ENCODE measurements around the gene EPHA3.

Gene EPHA3

GRCh38 chr3:89372456-89372855 lies 265.0 kb downstream of the EPHA3 start:
- ATAC-seq (no peak), DNase-seq (ENCODE audit: low spot score in 2 of 2) (no peak)
- no peak overlapping the region for H3K4me3 Mint-ChIP-seq
- H3K36me3 Mint-ChIP-seq = no peaks in the 10 kb centered on the region
- no peaks in the 10 kb centered on the region for H3K4me1 Mint-ChIP-seq
- H3K27ac Mint-ChIP-seq = no peak overlapping the region
- H3K9me3 Mint-ChIP-seq = peaks cover 21% of the 10 kb centered on the region

- no peak overlapping the region for H3K4me3 Mint-ChIP-seq
These were observed 266.0 kb downstream of the EPHA3 start for GRCh38 chr3:89373434-89373833.

GRCh38 chr3:89375451-89375850 lies 268.0 kb downstream of the EPHA3 start:
- Mint-ChIP-seq H3K36me3 (no peaks in the 10 kb centered on the region), H3K4me1 (no peaks in the 10 kb centered on the region), H3K4me3 (no peak overlapping the region), H3K9me3 (peaks cover 13% of the 10 kb centered on the region), H3K27ac (no peak overlapping the region)
- ATAC-seq = no peak
- DNase-seq (ENCODE audit: low spot score in 2 of 2) = no peak

More at GRCh38 chr3:89373434-89373833, 266.0 kb downstream of the EPHA3 start:
- Mint-ChIP-seq H3K27ac (no peak overlapping the region), H3K9me3 (peaks cover 18% of the 10 kb centered on the region), H3K36me3 (no peaks in the 10 kb centered on the region), H3K4me1 (no peaks in the 10 kb centered on the region)
- no peak for DNase-seq (ENCODE audit: low spot score in 2 of 2)
- no peak for ATAC-seq

DNA sequence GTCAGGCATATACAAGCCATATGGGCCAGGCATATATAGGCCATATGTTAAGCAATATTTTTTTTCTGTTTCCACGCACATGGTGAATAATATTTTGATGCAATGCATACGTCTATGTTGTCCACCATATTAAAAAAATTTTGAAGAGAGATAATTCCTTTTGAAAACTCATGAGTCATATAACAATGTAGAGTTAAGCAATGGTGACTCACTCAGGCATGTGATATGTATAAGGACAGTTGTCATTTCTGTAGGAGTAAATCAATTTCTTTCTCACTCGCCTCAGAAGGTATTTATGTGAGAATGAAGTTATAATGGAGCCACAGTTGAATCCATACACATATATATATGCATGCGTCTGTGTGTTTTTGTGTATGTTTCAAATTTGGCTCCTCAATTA lies 272.6 kb downstream of the EPHA3 start:
- Mint-ChIP-seq H3K4me1 (no peaks in the 10 kb centered on the region), H3K9me3 (peaks cover 8% of the 10 kb centered on the region), H3K27ac (no peak overlapping the region), H3K4me3 (no peak overlapping the region), H3K36me3 (no peaks in the 10 kb centered on the region)
- DNase-seq (ENCODE audit: low spot score in 2 of 2) (no peak), ATAC-seq (no peak)

GRCh38 chr3:89392991-89393390 lies 285.6 kb downstream of the EPHA3 start:
- ATAC-seq (no peak), DNase-seq (ENCODE audit: low spot score in 2 of 2) (no peak)
- Mint-ChIP-seq H3K36me3 (no peaks in the 10 kb centered on the region), H3K9me3 (peaks cover 16% of the 10 kb centered on the region), H3K4me1 (no peaks in the 10 kb centered on the region), H3K4me3 (no peak overlapping the region), H3K27ac (no peak overlapping the region)

DNA sequence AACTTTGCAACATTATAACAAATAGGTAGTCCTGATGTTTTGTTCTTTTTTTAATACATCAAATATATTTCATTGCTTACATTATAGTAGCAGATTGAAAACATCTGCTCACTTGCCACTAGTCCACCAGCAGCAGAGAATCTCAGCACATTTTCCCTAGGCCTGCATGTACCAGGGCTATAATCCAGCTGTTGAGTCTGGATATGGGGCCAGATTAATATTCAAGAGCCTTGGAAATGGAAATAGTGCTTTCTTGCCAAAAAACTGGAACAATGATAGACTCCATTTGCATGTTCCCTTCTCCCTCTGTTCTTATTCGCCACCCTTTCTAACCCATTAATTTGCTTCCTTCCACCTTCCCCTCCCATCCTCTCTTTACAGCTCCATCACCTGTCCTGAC lies 288.0 kb downstream of the EPHA3 start:
- peaks cover 9% of the 10 kb centered on the region for H3K9me3 Mint-ChIP-seq
- H3K4me1 Mint-ChIP-seq = no peaks in the 10 kb centered on the region
- DNase-seq (ENCODE audit: low spot score in 2 of 2) = no peak
- no peak overlapping the region for H3K27ac Mint-ChIP-seq
- no peaks in the 10 kb centered on the region for H3K36me3 Mint-ChIP-seq
- no peak for ATAC-seq
- no peak overlapping the region for H3K4me3 Mint-ChIP-seq

DNA sequence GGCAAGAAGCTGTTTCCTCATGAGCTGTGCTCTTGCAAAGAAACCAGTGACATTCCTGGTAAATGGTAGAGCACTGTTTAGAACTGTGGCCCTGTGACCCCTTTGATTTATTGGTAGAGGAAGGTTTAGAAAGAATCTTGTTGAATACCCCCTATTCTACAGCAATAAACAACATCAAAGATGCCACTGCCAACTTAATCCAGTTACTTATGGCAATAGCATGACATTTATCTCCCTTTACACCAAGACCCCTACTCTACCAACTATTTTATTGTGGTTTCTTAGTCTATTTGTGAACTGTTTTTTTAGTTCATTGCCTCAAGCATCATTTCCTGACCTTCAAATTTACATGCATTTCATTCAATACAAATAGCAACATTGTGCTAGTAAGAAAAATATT lies 288.6 kb downstream of the EPHA3 start:
- DNase-seq (ENCODE audit: low spot score in 2 of 2) (no peak), ATAC-seq (no peak)
- Mint-ChIP-seq H3K27ac (no peak overlapping the region), H3K4me1 (no peaks in the 10 kb centered on the region), H3K4me3 (no peak overlapping the region), H3K9me3 (peaks cover 9% of the 10 kb centered on the region), H3K36me3 (no peaks in the 10 kb centered on the region)

- ATAC-seq (no peak), DNase-seq (ENCODE audit: low spot score in 2 of 2) (no peak)
- H3K4me1 Mint-ChIP-seq = no peaks in the 10 kb centered on the region
- H3K36me3 Mint-ChIP-seq = no peaks in the 10 kb centered on the region
- no peak overlapping the region for H3K4me3 Mint-ChIP-seq
- peaks cover 13% of the 10 kb centered on the region for H3K9me3 Mint-ChIP-seq
- H3K27ac Mint-ChIP-seq = no peak overlapping the region
These were observed 294.6 kb downstream of the EPHA3 start for GRCh38 chr3:89402051-89402450.

DNA sequence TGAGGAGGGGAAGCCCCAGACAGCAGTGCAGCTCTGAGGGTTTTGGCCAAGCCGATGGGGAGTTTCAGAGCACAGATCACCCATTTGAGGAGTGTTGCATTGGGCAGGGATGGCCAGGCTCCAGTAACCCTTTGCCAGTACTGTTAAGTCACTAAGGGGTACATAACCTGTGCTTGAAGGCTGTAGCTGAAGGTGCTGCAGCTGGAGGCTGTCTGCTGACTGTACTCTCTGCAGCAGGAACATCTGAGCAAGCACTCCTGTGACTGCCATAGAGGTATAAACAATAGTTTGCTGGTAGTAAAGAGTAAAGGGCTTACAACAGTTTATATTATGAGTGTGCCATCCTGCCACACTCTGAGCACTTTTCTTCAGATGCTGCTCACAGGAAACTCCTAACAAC lies 297.8 kb downstream of the EPHA3 start:
- peak; percentile 26 for ATAC-seq
- Mint-ChIP-seq H3K9me3 (peaks cover 18% of the 10 kb centered on the region), H3K27ac (no peak overlapping the region), H3K4me3 (no peak overlapping the region), H3K4me1 (no peaks in the 10 kb centered on the region), H3K36me3 (no peaks in the 10 kb centered on the region)
- no peak for DNase-seq (ENCODE audit: low spot score in 2 of 2)

DNA sequence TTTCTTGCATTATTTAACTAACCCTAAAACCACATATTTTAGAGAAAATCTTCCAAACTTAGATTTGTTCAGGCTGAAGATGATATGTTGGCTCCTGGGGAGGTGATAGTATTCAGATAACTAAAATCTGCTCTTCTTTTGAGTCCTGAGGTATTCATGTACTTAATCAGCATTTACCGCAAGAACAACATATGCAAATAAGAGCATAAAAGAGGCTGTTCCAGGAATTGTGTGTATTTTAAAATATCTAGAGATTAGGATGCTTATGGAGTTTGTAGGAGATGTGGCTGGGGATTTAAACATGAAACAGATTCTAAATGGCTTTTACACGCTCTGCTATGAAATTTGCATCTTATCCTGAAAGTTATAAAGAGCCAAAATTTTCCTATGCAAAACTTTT lies 298.2 kb downstream of the EPHA3 start:
- H3K9me3 Mint-ChIP-seq = peaks cover 18% of the 10 kb centered on the region
- no peaks in the 10 kb centered on the region for H3K36me3 Mint-ChIP-seq
- ATAC-seq = no peak
- no peak overlapping the region for H3K4me3 Mint-ChIP-seq
- H3K27ac Mint-ChIP-seq = no peak overlapping the region
- DNase-seq (ENCODE audit: low spot score in 2 of 2) = no peak
- H3K4me1 Mint-ChIP-seq = no peaks in the 10 kb centered on the region

DNA sequence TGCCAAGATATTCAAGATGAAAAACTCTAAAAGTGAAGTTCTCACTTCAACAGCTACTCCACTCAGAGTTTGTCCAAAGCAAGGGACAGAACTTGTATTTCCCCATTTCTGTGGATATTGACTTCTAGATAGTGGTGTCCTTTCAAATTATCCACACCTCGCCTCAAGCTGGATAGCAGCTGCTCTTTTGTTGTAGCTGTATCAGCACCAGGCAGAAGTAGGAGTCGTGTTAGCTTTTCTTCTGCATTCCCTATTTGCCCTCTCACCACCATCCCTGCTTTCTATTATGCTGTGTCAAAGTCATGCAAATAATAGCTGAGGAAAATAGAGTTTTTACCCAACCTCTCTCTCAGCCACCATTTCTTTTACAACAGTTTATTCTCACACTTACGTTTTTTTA lies 303.8 kb downstream of the EPHA3 start:
- Mint-ChIP-seq H3K4me1 (no peaks in the 10 kb centered on the region), H3K36me3 (no peaks in the 10 kb centered on the region), H3K9me3 (peaks cover 10% of the 10 kb centered on the region), H3K4me3 (no peak overlapping the region), H3K27ac (no peak overlapping the region)
- ATAC-seq = no peak
- DNase-seq (ENCODE audit: low spot score in 2 of 2) = no peak

- H3K9me3 Mint-ChIP-seq = peaks cover 13% of the 10 kb centered on the region
- no peak overlapping the region for H3K27ac Mint-ChIP-seq
- H3K4me1 Mint-ChIP-seq = no peaks in the 10 kb centered on the region
- no peak for DNase-seq (ENCODE audit: low spot score in 2 of 2)
- no peak overlapping the region for H3K4me3 Mint-ChIP-seq
- H3K36me3 Mint-ChIP-seq = no peaks in the 10 kb centered on the region
- ATAC-seq = no peak
These were observed 306.8 kb downstream of the EPHA3 start for GRCh38 chr3:89414270-89414669.

- Mint-ChIP-seq H3K4me1 (no peaks in the 10 kb centered on the region), H3K27ac (no peak overlapping the region), H3K36me3 (no peaks in the 10 kb centered on the region), H3K4me3 (no peak overlapping the region), H3K9me3 (peaks cover 14% of the 10 kb centered on the region)
- ATAC-seq (no peak), DNase-seq (ENCODE audit: low spot score in 2 of 2) (no peak)
These were observed 312.3 kb downstream of the EPHA3 start for GRCh38 chr3:89419647-89420241.

- no peak overlapping the region for H3K27ac Mint-ChIP-seq
- no peak for ATAC-seq
- no peaks in the 10 kb centered on the region for H3K4me1 Mint-ChIP-seq
- no peaks in the 10 kb centered on the region for H3K36me3 Mint-ChIP-seq
- peaks cover 8% of the 10 kb centered on the region for H3K9me3 Mint-ChIP-seq
- DNase-seq (ENCODE audit: low spot score in 2 of 2) = no peak
- no peak overlapping the region for H3K4me3 Mint-ChIP-seq
These were observed 318.6 kb downstream of the EPHA3 start for GRCh38 chr3:89426060-89426459.

GRCh38 chr3:89434621-89435380 lies 327.4 kb downstream of the EPHA3 start:
- no peaks in the 10 kb centered on the region for H3K36me3 Mint-ChIP-seq
- no peak overlapping the region for H3K27ac Mint-ChIP-seq
- H3K4me3 Mint-ChIP-seq = no peak overlapping the region
- DNase-seq (ENCODE audit: low spot score in 2 of 2) (no peak), ATAC-seq (no peak)
- H3K4me1 Mint-ChIP-seq = no peaks in the 10 kb centered on the region
- peaks cover 9% of the 10 kb centered on the region for H3K9me3 Mint-ChIP-seq

- no peaks in the 10 kb centered on the region for H3K4me1 Mint-ChIP-seq
- ATAC-seq = no peak
- H3K4me3 Mint-ChIP-seq = no peak overlapping the region
- no peak for DNase-seq (ENCODE audit: low spot score in 2 of 2)
- no peak overlapping the region for H3K27ac Mint-ChIP-seq
- H3K36me3 Mint-ChIP-seq = no peaks in the 10 kb centered on the region
- peaks cover 9% of the 10 kb centered on the region for H3K9me3 Mint-ChIP-seq
These were observed 329.4 kb downstream of the EPHA3 start for GRCh38 chr3:89436846-89437245.

Data from stimulated activated effector memory CD8-positive, alpha-beta T cell treated with anti-CD3 and anti-CD28 coated beads, Interleukin-12 subunit alpha, Interleukin-12 subunit beta, amount 100 ng/mL, for 72 hours (primary cell).